C4-2B (cell line): Measurements from ENCODE around the gene MINDY4.

Experiments used
- H3K27ac ChIP-seq: fragments of 450-650 bp; 2 replicates; pipeline ENCODE4 v1.5.1; 2017
- ZFX ChIP-seq: fragments of 450-650 bp; IDR thresholded peaks from 2 replicates; pipeline ENCODE4 v1.6.1; 2017
- TF ChIP-seq, protein P1 (sequence below): fragments of 450-650 bp; conservative IDR thresholded peaks from 2 replicates; pipeline ENCODE4 v1.5.1; 2017; ENCODE audit warnings: mild to moderate bottlenecking

Gene MINDY4

GRCh38 chr7:30837581-30837980, 66.4 kb downstream of the MINDY4 start:
- no peak for TF ChIP-seq ZFX
- TF ChIP-seq, protein P1, sequence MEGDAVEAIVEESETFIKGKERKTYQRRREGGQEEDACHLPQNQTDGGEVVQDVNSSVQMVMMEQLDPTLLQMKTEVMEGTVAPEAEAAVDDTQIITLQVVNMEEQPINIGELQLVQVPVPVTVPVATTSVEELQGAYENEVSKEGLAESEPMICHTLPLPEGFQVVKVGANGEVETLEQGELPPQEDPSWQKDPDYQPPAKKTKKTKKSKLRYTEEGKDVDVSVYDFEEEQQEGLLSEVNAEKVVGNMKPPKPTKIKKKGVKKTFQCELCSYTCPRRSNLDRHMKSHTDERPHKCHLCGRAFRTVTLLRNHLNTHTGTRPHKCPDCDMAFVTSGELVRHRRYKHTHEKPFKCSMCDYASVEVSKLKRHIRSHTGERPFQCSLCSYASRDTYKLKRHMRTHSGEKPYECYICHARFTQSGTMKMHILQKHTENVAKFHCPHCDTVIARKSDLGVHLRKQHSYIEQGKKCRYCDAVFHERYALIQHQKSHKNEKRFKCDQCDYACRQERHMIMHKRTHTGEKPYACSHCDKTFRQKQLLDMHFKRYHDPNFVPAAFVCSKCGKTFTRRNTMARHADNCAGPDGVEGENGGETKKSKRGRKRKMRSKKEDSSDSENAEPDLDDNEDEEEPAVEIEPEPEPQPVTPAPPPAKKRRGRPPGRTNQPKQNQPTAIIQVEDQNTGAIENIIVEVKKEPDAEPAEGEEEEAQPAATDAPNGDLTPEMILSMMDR = no peak
- no peak overlapping the region for H3K27ac ChIP-seq

DNA sequence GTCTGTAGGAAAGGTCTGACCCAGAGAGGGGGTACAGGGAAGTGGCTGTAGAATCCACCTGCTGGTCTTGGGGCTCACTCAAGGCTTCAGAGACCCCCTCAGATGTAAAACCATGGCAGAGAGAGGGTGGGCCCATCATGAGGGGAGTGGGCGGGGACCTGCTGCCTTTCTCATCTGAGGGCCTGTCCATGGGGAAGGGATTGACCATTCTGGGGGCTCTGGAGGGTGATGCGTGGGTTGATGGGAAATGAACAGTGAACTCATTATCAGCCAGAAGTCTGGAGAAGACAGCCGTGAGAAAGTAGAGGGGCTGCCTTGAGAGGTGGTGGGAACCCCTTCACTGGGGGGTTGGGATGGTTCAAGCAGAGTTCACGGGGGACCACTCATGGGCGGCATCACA, 66.8 kb downstream of the MINDY4 start:
- TF ChIP-seq ZFX = no peak
- no peak overlapping the region for H3K27ac ChIP-seq

GRCh38 chr7:30840141-30841024, 69.2 kb downstream of the MINDY4 start:
- no peak for TF ChIP-seq ZFX
- TF ChIP-seq, protein P1 = no peak
- no peak overlapping the region for H3K27ac ChIP-seq

GRCh38 chr7:30841025-30841735, 70.0 kb downstream of the MINDY4 start:
- TF ChIP-seq ZFX = no peak
- TF ChIP-seq, protein P1 = no peak
- no peak overlapping the region for H3K27ac ChIP-seq

GRCh38 chr7:30841801-30842541, 70.8 kb downstream of the MINDY4 start:
- no peak overlapping the region for H3K27ac ChIP-seq
- TF ChIP-seq, protein P1 = no peak

DNA sequence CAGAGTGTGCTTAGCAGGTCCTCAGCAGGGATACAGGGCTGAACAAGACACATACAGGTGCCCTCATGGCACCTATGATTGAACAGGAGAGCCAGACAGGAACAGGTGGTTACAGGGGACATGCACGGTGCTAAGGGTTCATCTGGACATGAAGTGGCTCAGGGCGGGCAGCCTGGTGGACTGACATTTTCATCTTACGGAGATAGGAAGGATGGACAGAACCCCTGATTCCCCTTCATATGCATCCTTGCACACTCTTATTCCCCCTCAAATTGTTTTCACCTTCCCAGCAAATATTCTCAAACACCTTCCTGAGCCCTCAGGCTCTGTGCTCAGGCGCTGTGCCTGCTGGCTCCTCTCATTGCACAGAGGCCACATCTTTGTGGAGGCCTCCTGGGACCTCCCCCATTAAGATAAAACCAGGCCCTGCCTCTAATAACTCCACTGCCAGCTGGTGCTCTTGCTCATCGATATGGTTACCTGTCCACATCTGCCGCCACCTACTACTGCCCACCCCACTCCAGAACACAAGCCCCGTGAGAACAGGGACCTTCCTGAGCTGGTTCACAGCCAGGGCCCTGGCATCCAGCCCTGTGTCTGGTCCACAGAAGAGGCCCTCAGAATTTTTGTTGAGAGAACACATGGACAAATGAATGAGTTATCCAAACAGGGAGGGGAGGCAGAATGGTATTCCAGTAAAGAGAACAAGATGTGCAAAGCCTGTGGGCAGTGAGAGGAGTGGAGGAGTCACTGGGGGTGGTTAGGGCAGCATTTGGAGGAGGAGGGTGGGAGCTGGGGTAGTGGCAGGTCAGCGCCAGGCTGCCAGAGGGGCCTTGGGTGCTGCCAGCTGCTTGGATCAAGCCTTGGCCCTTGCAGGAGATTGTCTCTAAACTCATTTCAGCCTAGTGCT, 71.6 kb downstream of the MINDY4 start:
- TF ChIP-seq ZFX = no peak
- TF ChIP-seq, protein P1 = no peak
- H3K27ac ChIP-seq = no peak overlapping the region
